SK-N-SH (cell line): ENCODE data around the gene SCARB1. TPM values are rescaled to one million over a fixed set of nuclear protein-coding genes. Genes with fewer than 3 reads are reported as not detected.

ENCODE experiments used
- CTCF ChIA-PET: fragments of 300-600, 350-600 bp; formaldehyde crosslinking; extraction: SDS; loops from one replicate; lab custom pipeline; 2021; lab: Yijun Ruan, JAX
- POLR2A ChIA-PET: fragments of 350-600 bp; sonication (Branson Sonifier 250); formaldehyde crosslinking; extraction: SDS; loops from one replicate; lab custom pipeline; 2020; ENCODE audit warnings: antibody characterized with exemption, inconsistent platforms; lab: Yijun Ruan, JAX
- DNase-seq: peaks from one replicate; pipeline ENCODE4 v3.0.0; 2012
- H2AFZ ChIP-seq: fragments of 200-600 bp; sonication (generic); 2 replicates; pipeline ENCODE4 v1.8.1; 2016; ENCODE audit warnings: antibody characterized with exemption, mild to moderate bottlenecking, low read depth
- H3F3A ChIP-seq: fragments of 200-600 bp; sonication (generic); replicated peaks from 2 replicates; pipeline ENCODE3; 2016; ENCODE audit warnings: antibody characterized with exemption, mild to moderate bottlenecking; ENCODE audit not compliant: insufficient read depth
- H3K27ac ChIP-seq, 2 experiments: fragments of 200-500 bp in 1 of 2; fragments of 200-600 bp in 1 of 2; sonication (Bioruptor generic) in 1 of 2; sonication (generic), shearing (Covaris generic) in 1 of 2; 2 replicates each; pipeline versions ENCODE4 v1.5.1 to v1.6.1; 2014 to 2016; ENCODE audit warnings: low read depth in 2 of 2, inconsistent platforms in 1 of 2, low read length in 1 of 2, mild to moderate bottlenecking in 1 of 2, mixed read lengths in 1 of 2
- H3K27me3 ChIP-seq: fragments of 200-600 bp; sonication (generic), shearing (Covaris generic); 2 replicates; pipeline ENCODE4 v1.6.1; 2016; ENCODE audit warnings: mixed run types; ENCODE audit not compliant: insufficient read depth
- H3K36me3 ChIP-seq, 2 experiments: fragments of 200-500 bp in 1 of 2; fragments of 200-600 bp in 1 of 2; sonication (Bioruptor generic) in 1 of 2; sonication (generic) in 1 of 2; replicated peaks in 1 of 2; 2 replicates each; pipeline versions ENCODE3 to v1.5.1; 2014 to 2016; ENCODE audit warnings: low read length in 1 of 2, mild to moderate bottlenecking in 1 of 2; ENCODE audit not compliant: insufficient read depth in 2 of 2, control insufficient read depth in 1 of 2
- H3K4me1 ChIP-seq, 2 experiments: fragments of 200-500 bp in 1 of 2; fragments of 200-600 bp in 1 of 2; sonication (Bioruptor generic) in 1 of 2; sonication (generic), shearing (Covaris generic) in 1 of 2; 2 replicates each; pipeline versions ENCODE4 v1.5.1 to v1.6.1; 2014 to 2016; ENCODE audit warnings: low read depth in 1 of 2, low read length in 1 of 2, mixed run types in 1 of 2; ENCODE audit not compliant: insufficient read depth in 2 of 2, control insufficient read depth in 1 of 2
- H3K4me2 ChIP-seq: fragments of 200-600 bp; sonication (generic), shearing (Covaris generic); 2 replicates; pipeline ENCODE4 v1.6.1; 2017; ENCODE audit warnings: mixed run types
- H3K4me3 ChIP-seq, 2 experiments: fragments of 200-500 bp in 1 of 2; fragments of 200-600 bp in 1 of 2; sonication (Bioruptor generic) in 1 of 2; sonication (generic), shearing (Covaris generic) in 1 of 2; 2 replicates each; pipeline versions ENCODE4 v1.5.1 to v1.8.1; 2014 to 2016; ENCODE audit warnings: low read depth in 2 of 2, inconsistent platforms in 1 of 2, low read length in 1 of 2, mild to moderate bottlenecking in 1 of 2, mixed read lengths in 1 of 2, moderate library complexity in 1 of 2
- H3K79me2 ChIP-seq: fragments of 200-600 bp; sonication (generic); 2 replicates; pipeline ENCODE4 v1.8.1; 2017; ENCODE audit warnings: mild to moderate bottlenecking; ENCODE audit not compliant: insufficient read depth
- H3K9ac ChIP-seq: fragments of 200-600 bp; sonication (generic); 2 replicates; pipeline ENCODE4 v1.6.1; 2017; ENCODE audit warnings: mixed run types
- H3K9me2 ChIP-seq: fragments of 200-600 bp; sonication (generic); 2 replicates; pipeline ENCODE4 v1.6.1; 2017; ENCODE audit warnings: mixed run types
- H3K9me3 ChIP-seq: fragments of 200-600 bp; sonication (generic); 2 replicates; pipeline ENCODE4 v1.6.1; 2017; ENCODE audit warnings: mixed run types, mild to moderate bottlenecking, moderate library complexity
- H4K20me1 ChIP-seq: fragments of 200-600 bp; sonication (generic); 2 replicates; pipeline ENCODE4 v1.6.1; 2017; ENCODE audit warnings: mild to moderate bottlenecking, mixed run types; ENCODE audit not compliant: insufficient read depth
- CHD2 ChIP-seq: fragments of 150-350 bp; IDR thresholded peaks from 2 replicates; pipeline ENCODE4 v1.6.1; 2018; ENCODE audit warnings: low read length; ENCODE audit not compliant: partially characterized antibody
- ELF1 ChIP-seq: IDR thresholded peaks from 2 replicates; pipeline ENCODE4 v1.4.0; 2012
- EP300 ChIP-seq, 2 experiments: IDR thresholded peaks; 2 replicates each; pipeline versions ENCODE4 v1.4.0 to v1.6.1; 2012; ENCODE audit warnings: borderline replicate concordance in 1 of 2, low read depth in 1 of 2, low read length in 1 of 2
- EZH2phosphoT487 ChIP-seq: fragments of 200-600 bp; sonication (generic); IDR thresholded peaks from 2 replicates; pipeline ENCODE4 v1.6.1; 2017; ENCODE audit warnings: low read depth, mixed run types, mild to moderate bottlenecking, antibody characterized with exemption, moderate library complexity, borderline replicate concordance
- FOSL2 ChIP-seq: IDR thresholded peaks from 2 replicates; pipeline ENCODE4 v1.4.0; 2012; ENCODE audit warnings: low read depth, mild to moderate bottlenecking, moderate library complexity, borderline replicate concordance
- FOXJ3 ChIP-seq: sonication (generic); formaldehyde crosslinking; IDR thresholded peaks from 2 replicates; pipeline ENCODE4 v1.5.1; 2020; ENCODE audit warnings: mild to moderate bottlenecking, missing genetic modification reagents
- GABPA ChIP-seq: IDR thresholded peaks from 2 replicates; pipeline ENCODE4 v1.4.0; 2012; ENCODE audit warnings: low read depth, mild to moderate bottlenecking
- MXI1 ChIP-seq: IDR thresholded peaks from 2 replicates; pipeline ENCODE4 v1.6.1; 2012; ENCODE audit warnings: mild to moderate bottlenecking, low read depth, low read length, improper control_type of control experiment
- NRF1 ChIP-seq: IDR thresholded peaks from 2 replicates; pipeline ENCODE4 v1.6.1; 2012; ENCODE audit warnings: low read depth, mild to moderate bottlenecking, low read length
- RCOR1 ChIP-seq: fragments of 150-350 bp; IDR thresholded peaks from 2 replicates; pipeline ENCODE4 v1.6.1; 2017; ENCODE audit warnings: antibody characterized with exemption, low read length
- RFX5 ChIP-seq: IDR thresholded peaks from 2 replicates; pipeline ENCODE4 v1.6.1; 2012; ENCODE audit warnings: mild to moderate bottlenecking, improper control_type of control experiment, low read length
- SIN3A ChIP-seq: IDR thresholded peaks from 2 replicates; pipeline ENCODE4 v1.6.1; 2012; ENCODE audit warnings: low read depth, mild to moderate bottlenecking, low read length, moderate library complexity, borderline replicate concordance
- SMC3 ChIP-seq: IDR thresholded peaks from 2 replicates; pipeline ENCODE4 v1.6.1; 2012; ENCODE audit warnings: low read depth, low read length, improper control_type of control experiment
- TCF12 ChIP-seq: IDR thresholded peaks from 2 replicates; pipeline ENCODE4 v1.4.0; 2012
- WGBS: methylation state at CpG from one replicate; pipeline ENCODE4 v1.1.6; 2017; ENCODE audit warnings: low lambda C conversion rate; 5-methylcytosine and 5-hydroxymethylcytosine counted together
- polyA plus RNA-seq, 3 experiments: library from polyadenylated mRNA; depleted of rRNA; stranded (reverse); fragments of >200 nt; gene quantifications; 2 replicates each; pipeline ENCODE4 v1.2.3, GENCODE V29; 2012
- TF ChIP-seq, protein P1 (sequence below): fragments of 200-600 bp; sonication (generic); IDR thresholded peaks from 2 replicates; pipeline ENCODE4 v1.6.1; 2017; ENCODE audit warnings: antibody characterized with exemption, mild to moderate bottlenecking, moderate library complexity
- TF ChIP-seq, protein P2 (sequence below): fragments of 150-350 bp; IDR thresholded peaks from 2 replicates; pipeline ENCODE4 v1.6.1; 2017; ENCODE audit warnings: antibody characterized with exemption, low read length, low read depth, borderline replicate concordance
- TF ChIP-seq, protein P3 (sequence below): IDR thresholded peaks from 2 replicates; pipeline ENCODE4 v1.4.0; 2012; ENCODE audit warnings: low read depth
- TF ChIP-seq, protein P4 (sequence below): IDR thresholded peaks from 2 replicates; pipeline ENCODE4 v1.4.0; 2012; ENCODE audit warnings: low read depth, borderline replicate concordance
- TF ChIP-seq, protein P5 (sequence below): IDR thresholded peaks from 2 replicates; pipeline ENCODE4 v1.6.1; 2012; ENCODE audit warnings: mild to moderate bottlenecking, low read depth, low read length, moderate library complexity

Gene SCARB1
- polyA plus RNA-seq, 1 of the 3 experiments (the other 2 are of a cell fraction) = 33.0 TPM

DNA sequence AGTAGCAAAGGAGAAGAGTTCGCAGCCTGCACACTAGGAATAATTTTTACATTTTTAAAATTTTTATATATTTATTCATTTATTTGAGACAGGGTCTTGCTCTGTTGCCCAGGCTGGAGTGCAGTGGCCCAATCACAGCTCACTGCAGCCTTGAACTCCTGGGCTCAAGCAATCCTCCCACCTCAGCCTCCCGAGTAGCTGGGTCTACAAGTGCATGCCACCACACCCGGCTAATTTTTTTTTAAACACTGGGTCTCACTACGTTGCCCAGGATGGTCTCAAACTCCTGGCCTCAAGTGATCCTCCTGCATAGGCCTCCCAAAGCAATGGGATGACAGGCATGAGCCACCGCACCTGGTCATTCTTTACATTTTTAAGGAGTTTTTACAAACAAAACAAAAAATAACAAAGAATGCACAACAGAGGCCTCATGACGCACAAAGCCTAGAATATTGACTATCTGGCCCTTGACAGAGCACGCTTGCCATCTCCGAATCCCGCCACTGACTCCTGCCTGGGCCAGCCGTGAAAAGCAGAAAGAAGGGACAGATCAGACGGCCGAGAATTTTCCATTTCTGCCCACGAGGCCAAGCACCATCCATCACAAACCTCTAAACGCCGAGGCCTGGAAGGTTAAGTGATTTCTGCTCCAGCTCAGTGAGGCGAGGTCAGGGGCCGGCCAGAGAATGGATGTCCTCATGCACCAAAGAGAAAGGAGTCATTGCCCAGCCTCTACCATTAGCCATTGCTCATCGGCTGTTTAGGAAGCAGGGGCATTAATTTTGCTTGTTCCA, 120.0 kb downstream of the SCARB1 start:
- no peaks in the 10 kb centered on the region for H3K9me3 ChIP-seq
- TF ChIP-seq, protein P1, sequence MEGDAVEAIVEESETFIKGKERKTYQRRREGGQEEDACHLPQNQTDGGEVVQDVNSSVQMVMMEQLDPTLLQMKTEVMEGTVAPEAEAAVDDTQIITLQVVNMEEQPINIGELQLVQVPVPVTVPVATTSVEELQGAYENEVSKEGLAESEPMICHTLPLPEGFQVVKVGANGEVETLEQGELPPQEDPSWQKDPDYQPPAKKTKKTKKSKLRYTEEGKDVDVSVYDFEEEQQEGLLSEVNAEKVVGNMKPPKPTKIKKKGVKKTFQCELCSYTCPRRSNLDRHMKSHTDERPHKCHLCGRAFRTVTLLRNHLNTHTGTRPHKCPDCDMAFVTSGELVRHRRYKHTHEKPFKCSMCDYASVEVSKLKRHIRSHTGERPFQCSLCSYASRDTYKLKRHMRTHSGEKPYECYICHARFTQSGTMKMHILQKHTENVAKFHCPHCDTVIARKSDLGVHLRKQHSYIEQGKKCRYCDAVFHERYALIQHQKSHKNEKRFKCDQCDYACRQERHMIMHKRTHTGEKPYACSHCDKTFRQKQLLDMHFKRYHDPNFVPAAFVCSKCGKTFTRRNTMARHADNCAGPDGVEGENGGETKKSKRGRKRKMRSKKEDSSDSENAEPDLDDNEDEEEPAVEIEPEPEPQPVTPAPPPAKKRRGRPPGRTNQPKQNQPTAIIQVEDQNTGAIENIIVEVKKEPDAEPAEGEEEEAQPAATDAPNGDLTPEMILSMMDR = no peak
- no peak for TF ChIP-seq SMC3
- no peak for TF ChIP-seq CHD2
- TF ChIP-seq, protein P2, sequence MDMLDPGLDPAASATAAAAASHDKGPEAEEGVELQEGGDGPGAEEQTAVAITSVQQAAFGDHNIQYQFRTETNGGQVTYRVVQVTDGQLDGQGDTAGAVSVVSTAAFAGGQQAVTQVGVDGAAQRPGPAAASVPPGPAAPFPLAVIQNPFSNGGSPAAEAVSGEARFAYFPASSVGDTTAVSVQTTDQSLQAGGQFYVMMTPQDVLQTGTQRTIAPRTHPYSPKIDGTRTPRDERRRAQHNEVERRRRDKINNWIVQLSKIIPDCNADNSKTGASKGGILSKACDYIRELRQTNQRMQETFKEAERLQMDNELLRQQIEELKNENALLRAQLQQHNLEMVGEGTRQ = no peak
- TF ChIP-seq NRF1 = no peak
- TF ChIP-seq, protein P3, sequence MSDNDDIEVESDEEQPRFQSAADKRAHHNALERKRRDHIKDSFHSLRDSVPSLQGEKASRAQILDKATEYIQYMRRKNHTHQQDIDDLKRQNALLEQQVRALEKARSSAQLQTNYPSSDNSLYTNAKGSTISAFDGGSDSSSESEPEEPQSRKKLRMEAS = no peak
- TF ChIP-seq SIN3A = no peak
- no peak for TF ChIP-seq EP300 (IDR thresholded peaks at IDR 0.05; ENCODE audit: borderline replicate concordance in 1 of 2, low read depth in 1 of 2, low read length in 1 of 2)
- TF ChIP-seq RCOR1 = no peak
- TF ChIP-seq TCF12 = no peak
- TF ChIP-seq FOSL2 = no peak
- TF ChIP-seq, protein P4, sequence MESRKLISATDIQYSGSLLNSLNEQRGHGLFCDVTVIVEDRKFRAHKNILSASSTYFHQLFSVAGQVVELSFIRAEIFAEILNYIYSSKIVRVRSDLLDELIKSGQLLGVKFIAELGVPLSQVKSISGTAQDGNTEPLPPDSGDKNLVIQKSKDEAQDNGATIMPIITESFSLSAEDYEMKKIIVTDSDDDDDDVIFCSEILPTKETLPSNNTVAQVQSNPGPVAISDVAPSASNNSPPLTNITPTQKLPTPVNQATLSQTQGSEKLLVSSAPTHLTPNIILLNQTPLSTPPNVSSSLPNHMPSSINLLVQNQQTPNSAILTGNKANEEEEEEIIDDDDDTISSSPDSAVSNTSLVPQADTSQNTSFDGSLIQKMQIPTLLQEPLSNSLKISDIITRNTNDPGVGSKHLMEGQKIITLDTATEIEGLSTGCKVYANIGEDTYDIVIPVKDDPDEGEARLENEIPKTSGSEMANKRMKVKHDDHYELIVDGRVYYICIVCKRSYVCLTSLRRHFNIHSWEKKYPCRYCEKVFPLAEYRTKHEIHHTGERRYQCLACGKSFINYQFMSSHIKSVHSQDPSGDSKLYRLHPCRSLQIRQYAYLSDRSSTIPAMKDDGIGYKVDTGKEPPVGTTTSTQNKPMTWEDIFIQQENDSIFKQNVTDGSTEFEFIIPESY = no peak
- no peak for TF ChIP-seq EZH2phosphoT487
- no peak for TF ChIP-seq RFX5
- TF ChIP-seq, protein P5, sequence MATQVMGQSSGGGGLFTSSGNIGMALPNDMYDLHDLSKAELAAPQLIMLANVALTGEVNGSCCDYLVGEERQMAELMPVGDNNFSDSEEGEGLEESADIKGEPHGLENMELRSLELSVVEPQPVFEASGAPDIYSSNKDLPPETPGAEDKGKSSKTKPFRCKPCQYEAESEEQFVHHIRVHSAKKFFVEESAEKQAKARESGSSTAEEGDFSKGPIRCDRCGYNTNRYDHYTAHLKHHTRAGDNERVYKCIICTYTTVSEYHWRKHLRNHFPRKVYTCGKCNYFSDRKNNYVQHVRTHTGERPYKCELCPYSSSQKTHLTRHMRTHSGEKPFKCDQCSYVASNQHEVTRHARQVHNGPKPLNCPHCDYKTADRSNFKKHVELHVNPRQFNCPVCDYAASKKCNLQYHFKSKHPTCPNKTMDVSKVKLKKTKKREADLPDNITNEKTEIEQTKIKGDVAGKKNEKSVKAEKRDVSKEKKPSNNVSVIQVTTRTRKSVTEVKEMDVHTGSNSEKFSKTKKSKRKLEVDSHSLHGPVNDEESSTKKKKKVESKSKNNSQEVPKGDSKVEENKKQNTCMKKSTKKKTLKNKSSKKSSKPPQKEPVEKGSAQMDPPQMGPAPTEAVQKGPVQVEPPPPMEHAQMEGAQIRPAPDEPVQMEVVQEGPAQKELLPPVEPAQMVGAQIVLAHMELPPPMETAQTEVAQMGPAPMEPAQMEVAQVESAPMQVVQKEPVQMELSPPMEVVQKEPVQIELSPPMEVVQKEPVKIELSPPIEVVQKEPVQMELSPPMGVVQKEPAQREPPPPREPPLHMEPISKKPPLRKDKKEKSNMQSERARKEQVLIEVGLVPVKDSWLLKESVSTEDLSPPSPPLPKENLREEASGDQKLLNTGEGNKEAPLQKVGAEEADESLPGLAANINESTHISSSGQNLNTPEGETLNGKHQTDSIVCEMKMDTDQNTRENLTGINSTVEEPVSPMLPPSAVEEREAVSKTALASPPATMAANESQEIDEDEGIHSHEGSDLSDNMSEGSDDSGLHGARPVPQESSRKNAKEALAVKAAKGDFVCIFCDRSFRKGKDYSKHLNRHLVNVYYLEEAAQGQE = no peak
- TF ChIP-seq MXI1 = no peak
- no peak for TF ChIP-seq ELF1
- TF ChIP-seq FOXJ3 (CRISPR knock-in tag) = no peak
- TF ChIP-seq GABPA = no peak
- TF ChIP-seq, all 33 proteins: peak for 0
- no peaks in the 10 kb centered on the region for H3K79me2 ChIP-seq
- WGBS = 89% methylated on average over 17 of the region's 18 CpGs
- no peak for DNase-seq
- no peak overlapping the region for H3K4me2 ChIP-seq
- no peaks in the 10 kb centered on the region for H3K9me2 ChIP-seq
- peaks cover 21% of the 10 kb centered on the region for H3F3A ChIP-seq
- H4K20me1 ChIP-seq = no peaks in the 10 kb centered on the region
- no peak overlapping the region for H3K4me3 ChIP-seq
- no peak overlapping the region for H2AFZ ChIP-seq
- peaks cover 13 to 27% of the 10 kb centered on the region in 2 experiments; a peak in 3 of 4 replicates for H3K4me1 ChIP-seq
- no peaks in the 10 kb centered on the region for H3K27me3 ChIP-seq
- 0 out of 4 replicates have a peak overlapping the region, but pooled peaks of 1 of the 2 experiments have one; percentile 3 for H3K27ac ChIP-seq
- H3K36me3 ChIP-seq = no peaks in the 10 kb centered on the region
- POLR2A ChIA-PET = no interaction called here
- H3K9ac ChIP-seq = no peak overlapping the region
- CTCF ChIA-PET = no interaction called here
